Vagina (tissue), 2 donors: ENCODE results near the gene GPR162. TPM values are rescaled to one million over a fixed set of nuclear protein-coding genes. Genes with fewer than 3 reads are reported as not detected.

Experiments used
- DNase-seq, 2 donors: peaks; one replicate each; pipeline ENCODE4 v3.0.0-alpha.2; 2017; ENCODE audit errors: extremely low spot score in 2 of 2
- H3K27ac ChIP-seq: fragments of 200-600 bp; sonication (generic); one replicate; pipeline ENCODE4 v1.5.1; 2019
- H3K27me3 ChIP-seq: fragments of 200-600 bp; sonication (generic); one replicate; pipeline ENCODE4 v1.5.1; 2019
- H3K36me3 ChIP-seq, 2 donors: fragments of 200-600 bp; sonication (generic); one replicate each; pipeline ENCODE4 v1.5.1; 2017 to 2019
- H3K4me1 ChIP-seq: fragments of 200-600 bp; sonication (generic); one replicate; pipeline ENCODE4 v1.5.1; 2019
- H3K4me3 ChIP-seq, 2 donors: fragments of 200-600 bp; sonication (generic); 1 replicate in 1 of 2; 2 replicates in 1 of 2; pipeline ENCODE4 v1.5.1; 2016 to 2019
- H3K9me3 ChIP-seq: fragments of 200-600 bp; sonication (generic); one replicate; pipeline ENCODE4 v1.5.1; 2019
- POLR2A ChIP-seq, 2 donors: fragments of 450-650 bp; IDR thresholded peaks; one replicate each; pipeline ENCODE4 v1.6.1; 2017; ENCODE audit warnings: antibody characterized with exemption in 2 of 2, mild to moderate bottlenecking in 2 of 2, moderate library complexity in 2 of 2
- POLR2AphosphoS5 ChIP-seq, 2 donors: sonication (generic); formaldehyde crosslinking; IDR thresholded peaks; one replicate each; pipeline ENCODE4 v1.9.0; 2017; ENCODE audit warnings: antibody characterized with exemption in 2 of 2, mild to moderate bottlenecking in 2 of 2, low read depth in 1 of 2; ENCODE audit not compliant: insufficient read depth in 1 of 2
- intact Hi-C: fragments of 100-400 bp; cut with DNase I; formaldehyde crosslinking; loops from one replicate; pipeline ENCODE4 v1.15.1; 2023
- total RNA-seq: library from RNA; depleted of rRNA; stranded (reverse); fragments of >200 nt; gene quantifications from one replicate; pipeline ENCODE4 v1.2.3, GENCODE V29; 2016
- TF ChIP-seq, protein P1 (sequence below), 3 experiments: fragments of 450-650 bp in 2 of 3; fragments of 200-600 bp in 1 of 3; sonication (generic) in 1 of 3; IDR thresholded peaks; one replicate each; pipeline ENCODE4 v1.5.1; 2017 to 2019; ENCODE audit warnings: antibody characterized with exemption in 3 of 3, mild to moderate bottlenecking in 2 of 3, moderate library complexity in 2 of 3

GPR162 gene
- total RNA-seq, 1 donor from 2014 or later: 3.2 TPM

DNA sequence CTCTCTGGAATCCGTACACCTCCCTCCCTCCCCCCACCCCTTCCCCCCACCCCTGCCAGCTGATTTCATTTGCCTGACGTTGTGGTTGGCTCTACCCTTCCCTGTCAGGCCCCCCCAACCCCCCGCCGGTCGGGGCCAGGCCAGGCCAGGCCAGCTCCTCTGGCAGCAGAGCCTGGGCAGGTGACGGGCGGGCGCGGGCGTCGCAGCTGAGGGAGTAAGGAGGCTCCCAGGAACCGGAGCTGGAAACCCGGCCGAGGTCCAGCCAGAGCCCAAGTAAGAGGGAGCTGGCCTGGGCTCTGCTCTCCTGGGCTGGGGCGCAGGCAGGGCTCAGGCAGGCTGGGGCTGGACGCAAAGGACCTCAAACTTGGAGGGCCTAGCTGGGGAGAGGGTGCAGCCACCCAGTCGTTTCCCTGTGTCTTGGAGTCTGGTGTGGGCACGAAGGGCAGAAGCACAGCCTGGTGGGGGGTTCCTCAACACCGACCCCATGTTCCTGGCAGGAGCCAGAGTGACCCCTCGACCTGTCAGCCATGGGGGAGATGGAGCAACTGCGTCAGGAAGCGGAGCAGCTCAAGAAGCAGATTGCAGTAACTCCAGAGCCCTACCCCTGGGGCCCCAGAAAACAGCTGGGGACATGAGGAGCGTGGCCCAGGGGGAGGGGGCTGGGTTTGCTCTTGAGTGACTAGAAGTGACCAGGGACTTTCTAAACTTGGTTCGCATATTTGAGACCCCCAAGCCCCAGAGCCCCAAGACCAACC is 19.3 kb downstream of the GPR162 start, which contains the start of gene GNB3:
GNB3 (plus strand) TSS at position 165 of the 755 bp plus-strand sequence; CDS start at position 528, 363 bp downstream.
- TF ChIP-seq, protein P1, sequence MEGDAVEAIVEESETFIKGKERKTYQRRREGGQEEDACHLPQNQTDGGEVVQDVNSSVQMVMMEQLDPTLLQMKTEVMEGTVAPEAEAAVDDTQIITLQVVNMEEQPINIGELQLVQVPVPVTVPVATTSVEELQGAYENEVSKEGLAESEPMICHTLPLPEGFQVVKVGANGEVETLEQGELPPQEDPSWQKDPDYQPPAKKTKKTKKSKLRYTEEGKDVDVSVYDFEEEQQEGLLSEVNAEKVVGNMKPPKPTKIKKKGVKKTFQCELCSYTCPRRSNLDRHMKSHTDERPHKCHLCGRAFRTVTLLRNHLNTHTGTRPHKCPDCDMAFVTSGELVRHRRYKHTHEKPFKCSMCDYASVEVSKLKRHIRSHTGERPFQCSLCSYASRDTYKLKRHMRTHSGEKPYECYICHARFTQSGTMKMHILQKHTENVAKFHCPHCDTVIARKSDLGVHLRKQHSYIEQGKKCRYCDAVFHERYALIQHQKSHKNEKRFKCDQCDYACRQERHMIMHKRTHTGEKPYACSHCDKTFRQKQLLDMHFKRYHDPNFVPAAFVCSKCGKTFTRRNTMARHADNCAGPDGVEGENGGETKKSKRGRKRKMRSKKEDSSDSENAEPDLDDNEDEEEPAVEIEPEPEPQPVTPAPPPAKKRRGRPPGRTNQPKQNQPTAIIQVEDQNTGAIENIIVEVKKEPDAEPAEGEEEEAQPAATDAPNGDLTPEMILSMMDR (IDR thresholded peaks at IDR 0.05): no peak
- no peak for TF ChIP-seq POLR2A (IDR thresholded peaks at IDR 0.05)
- TF ChIP-seq POLR2AphosphoS5 (IDR thresholded peaks at IDR 0.05; ENCODE audit: insufficient read depth in 1 of 2, low read depth in 1 of 2): no peak
- Histone ChIP-seq H3K9me3 (no peaks in the 10 kb centered on the region), H3K4me3 (no peak within 1 kb of the TSS), H3K27me3 (no peaks in the 10 kb centered on the region), H3K36me3 (peaks cover 0 to 25% of the 10 kb centered on the region in 2 donors), H3K27ac (no peak within 1 kb of the TSS), H3K4me1 (no peaks in the 10 kb centered on the region)
- intact Hi-C loops: no loop called here
- no peak for DNase-seq

DNA sequence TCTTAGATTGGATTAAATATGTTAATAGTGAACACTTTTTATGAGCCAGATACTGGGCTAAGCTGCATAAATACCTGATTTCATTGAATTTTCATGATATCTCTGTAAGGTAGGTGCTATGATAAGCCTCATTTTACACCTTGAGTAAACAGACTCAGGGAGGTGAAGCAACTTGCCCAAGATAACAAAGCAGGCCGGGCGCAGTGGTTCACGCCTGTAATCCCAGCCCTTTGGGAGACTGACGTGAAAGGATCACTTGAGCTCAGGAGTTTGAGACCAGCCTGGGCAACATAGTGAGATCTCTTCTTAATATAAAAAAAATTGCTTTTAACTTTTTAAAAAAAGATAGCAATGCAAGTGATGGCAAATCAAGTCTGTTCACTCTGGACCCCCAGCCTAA is 20.5 kb downstream of the GPR162 start:
- Histone ChIP-seq H3K36me3 (peaks cover 0 to 22% of the 10 kb centered on the region in 2 donors), H3K27ac (no peak overlapping the region), H3K4me1 (no peaks in the 10 kb centered on the region), H3K4me3 (no peak overlapping the region), H3K27me3 (no peaks in the 10 kb centered on the region), H3K9me3 (no peaks in the 10 kb centered on the region)
- DNase-seq: no peak
- intact Hi-C loops: no loop called here
- TF ChIP-seq, protein P1 (IDR thresholded peaks at IDR 0.05): no peak
- TF ChIP-seq POLR2AphosphoS5 (IDR thresholded peaks at IDR 0.05; ENCODE audit: insufficient read depth in 1 of 2, low read depth in 1 of 2) (no peak), POLR2A (IDR thresholded peaks at IDR 0.05) (no peak)

DNA sequence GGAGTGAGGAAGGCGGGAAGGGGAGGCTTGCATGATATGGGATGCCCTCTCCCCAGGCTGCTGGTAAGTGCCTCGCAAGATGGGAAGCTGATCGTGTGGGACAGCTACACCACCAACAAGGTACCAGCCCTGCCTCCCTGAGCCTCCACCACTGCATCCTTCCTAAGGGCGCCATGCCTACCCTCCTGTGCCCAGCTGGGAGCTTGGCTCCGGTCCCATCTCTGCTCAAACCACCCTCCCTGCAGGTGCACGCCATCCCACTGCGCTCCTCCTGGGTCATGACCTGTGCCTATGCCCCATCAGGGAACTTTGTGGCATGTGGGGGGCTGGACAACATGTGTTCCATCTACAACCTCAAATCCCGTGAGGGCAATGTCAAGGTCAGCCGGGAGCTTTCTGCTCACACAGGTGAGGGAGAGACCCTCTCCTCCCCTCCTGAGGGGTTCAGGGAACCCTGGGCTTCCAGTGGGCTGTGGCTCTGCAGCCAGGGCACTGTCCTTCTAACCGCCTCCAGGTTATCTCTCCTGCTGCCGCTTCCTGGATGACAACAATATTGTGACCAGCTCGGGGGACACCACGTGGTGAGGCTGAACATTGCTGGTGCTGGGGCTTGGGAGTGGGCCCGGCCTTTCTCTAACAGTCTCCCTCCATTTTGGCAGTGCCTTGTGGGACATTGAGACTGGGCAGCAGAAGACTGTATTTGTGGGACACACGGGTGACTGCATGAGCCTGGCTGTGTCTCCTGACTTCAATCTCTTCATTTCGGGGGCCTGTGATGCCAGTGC is 21.7 kb downstream of the GPR162 start:
- DNase-seq: no peak
- no peaks in the 10 kb centered on the region for H3K4me1 ChIP-seq
- no peak for TF ChIP-seq POLR2AphosphoS5 (IDR thresholded peaks at IDR 0.05; ENCODE audit: insufficient read depth in 1 of 2, low read depth in 1 of 2)
- TF ChIP-seq POLR2A (IDR thresholded peaks at IDR 0.05): no peak
- TF ChIP-seq, protein P1 (IDR thresholded peaks at IDR 0.05): no peak
- no peak overlapping the region for H3K4me3 ChIP-seq
- H3K27ac ChIP-seq: no peak overlapping the region
- H3K36me3 ChIP-seq: peaks cover 0 to 12% of the 10 kb centered on the region in 2 donors
- intact Hi-C loops: no loop called here
- H3K9me3 ChIP-seq: no peaks in the 10 kb centered on the region
- H3K27me3 ChIP-seq: no peaks in the 10 kb centered on the region

DNA sequence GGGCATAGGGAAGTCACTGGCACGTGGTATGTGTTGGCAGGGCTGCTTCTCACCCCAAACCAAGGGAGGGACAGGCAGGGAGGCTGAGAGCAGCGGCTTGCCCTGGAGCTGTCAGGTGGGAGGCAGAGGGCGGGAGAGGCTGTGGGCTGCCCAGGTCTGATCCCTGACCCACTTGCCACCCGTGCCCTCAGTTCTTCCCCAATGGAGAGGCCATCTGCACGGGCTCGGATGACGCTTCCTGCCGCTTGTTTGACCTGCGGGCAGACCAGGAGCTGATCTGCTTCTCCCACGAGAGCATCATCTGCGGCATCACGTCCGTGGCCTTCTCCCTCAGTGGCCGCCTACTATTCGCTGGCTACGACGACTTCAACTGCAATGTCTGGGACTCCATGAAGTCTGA is 23.8 kb downstream of the GPR162 start:
- Histone ChIP-seq H3K4me3 (no peak overlapping the region), H3K27ac (no peak overlapping the region), H3K27me3 (no peaks in the 10 kb centered on the region), H3K4me1 (no peaks in the 10 kb centered on the region), H3K9me3 (no peaks in the 10 kb centered on the region), H3K36me3 (peaks cover 0 to 12% of the 10 kb centered on the region in 2 donors)
- no peak for DNase-seq
- intact Hi-C loops: no loop called here
- TF ChIP-seq, protein P1 (IDR thresholded peaks at IDR 0.05): no peak
- TF ChIP-seq POLR2A (IDR thresholded peaks at IDR 0.05) (no peak), POLR2AphosphoS5 (IDR thresholded peaks at IDR 0.05; ENCODE audit: insufficient read depth in 1 of 2, low read depth in 1 of 2) (no peak)
